ENCODE results near the gene APOL2.
"Not testable (repeated sequence)": the region's sequence is repeated elsewhere in the genome, so short reads cannot be mapped to it uniquely, and the experiment has no call there.

The APOL2 gene

DNA sequence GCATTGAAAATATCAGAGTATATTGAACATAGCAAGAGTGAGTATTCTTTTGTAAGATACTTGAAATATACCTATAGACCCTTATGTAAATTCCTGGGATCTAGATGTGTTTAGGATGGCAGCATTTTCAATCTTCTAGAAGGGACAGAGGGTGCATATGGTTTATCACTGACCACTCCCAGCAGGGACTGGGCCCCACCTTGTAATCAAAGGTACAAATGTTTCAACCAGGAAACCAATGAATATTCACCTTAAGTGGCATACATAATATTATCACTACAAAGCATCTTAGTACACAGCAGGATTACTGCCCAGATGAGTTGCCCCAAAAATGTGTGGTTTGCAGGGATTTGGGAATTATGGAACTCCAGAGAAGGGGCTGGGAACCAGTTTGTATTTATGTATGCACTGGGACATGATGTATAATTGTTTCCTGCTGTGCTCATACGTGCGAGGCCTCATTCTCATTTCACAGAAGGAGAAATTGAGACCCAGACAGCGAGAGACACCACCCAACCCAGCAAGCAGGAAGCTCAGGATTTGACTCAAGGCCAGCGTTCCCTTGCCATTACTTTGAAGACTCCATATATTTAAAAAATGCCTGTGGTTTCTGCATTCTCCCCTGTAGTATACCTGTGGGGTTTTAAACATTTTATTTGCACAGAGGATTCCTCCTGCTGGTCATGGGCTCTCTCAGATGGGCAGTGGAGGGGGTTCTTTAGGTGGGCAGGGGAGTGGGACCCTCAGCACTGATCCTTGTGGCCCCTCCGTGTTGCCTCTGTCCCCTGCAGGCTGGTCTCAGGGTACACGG lies 42.9 kb downstream of the APOL2 start:
- no peak for DNase-seq

DNA sequence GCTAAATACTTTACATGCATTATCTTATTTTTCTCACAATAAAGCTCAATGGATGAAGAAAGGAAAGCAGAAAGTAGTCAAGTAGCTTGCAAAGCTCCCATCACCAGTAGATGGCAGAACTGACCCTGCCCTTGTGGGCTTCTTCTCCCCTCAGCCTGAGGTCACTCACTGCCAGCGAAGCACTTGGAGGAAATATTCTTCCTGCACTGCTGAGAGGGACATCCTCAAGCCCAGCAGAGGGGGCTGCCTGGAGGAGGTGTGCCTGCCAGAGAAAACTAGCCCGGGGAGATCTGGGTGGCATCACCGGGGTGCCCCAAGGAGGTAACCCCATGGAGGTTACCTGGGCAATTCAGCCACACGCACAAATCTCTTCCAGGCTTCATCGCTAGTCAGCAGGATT lies 44.4 kb downstream of the APOL2 start:
- DNase-seq: peak in 1 of 2 donors; percentile 18

DNA sequence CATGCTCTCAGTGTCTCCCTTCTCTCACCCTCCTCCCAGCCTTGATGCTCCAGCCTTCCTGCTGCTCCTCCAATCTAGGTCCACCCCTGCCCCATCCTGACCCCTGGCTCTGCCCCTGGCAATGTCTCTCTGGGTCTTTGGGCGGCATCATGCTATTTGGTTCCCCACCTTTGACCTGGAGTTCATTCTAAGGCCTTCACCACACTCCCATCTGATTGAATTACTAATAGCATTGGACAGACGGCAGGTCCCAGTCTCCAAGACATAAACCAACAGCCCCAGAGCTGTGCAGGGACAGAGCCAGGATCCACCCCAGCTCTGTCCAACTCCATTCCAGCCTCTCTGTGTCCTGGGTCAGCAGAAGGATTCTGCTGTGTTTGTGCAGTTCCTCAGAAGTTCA lies 44.9 kb downstream of the APOL2 start:
- DNase-seq: no peak

DNA sequence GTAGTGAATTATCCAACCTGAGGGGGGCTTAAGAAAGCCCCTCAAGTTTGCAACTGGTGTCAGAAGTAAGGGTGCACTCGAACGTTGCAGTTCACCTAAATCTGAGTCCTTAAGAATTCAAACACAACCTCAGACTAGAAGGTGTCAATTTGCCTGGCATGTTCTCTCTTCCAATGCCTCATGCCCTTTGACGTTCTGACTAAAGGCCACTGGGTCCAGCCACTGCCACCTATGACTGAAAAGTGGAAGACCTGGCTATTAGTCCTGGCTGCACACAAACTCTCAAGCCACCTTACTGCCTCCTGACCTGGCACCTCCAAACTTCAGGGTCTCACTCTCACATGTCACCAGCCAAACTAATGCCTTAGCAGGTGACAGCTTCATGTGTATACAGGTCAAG lies 45.8 kb downstream of the APOL2 start:
- DNase-seq: no peak

DNA sequence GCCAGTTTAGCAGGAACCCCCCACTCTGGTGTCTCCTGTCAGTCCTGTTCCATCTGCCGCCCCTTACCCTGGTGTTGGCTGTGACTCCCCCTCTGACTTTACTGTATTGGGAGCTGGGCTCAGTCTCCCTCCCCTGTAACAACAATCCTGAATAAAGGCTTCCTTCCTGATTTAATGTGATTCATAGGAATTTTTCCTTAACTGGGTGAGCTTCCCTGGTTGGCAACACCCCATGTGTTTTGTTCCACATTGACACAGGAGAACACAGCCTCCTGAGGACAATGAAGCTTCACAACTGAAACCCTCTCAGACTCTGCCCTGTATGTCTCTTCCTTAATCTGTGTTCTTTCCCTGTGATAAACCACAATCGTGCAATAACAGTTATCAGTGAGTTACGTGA lies 46.2 kb downstream of the APOL2 start:
- no peak for DNase-seq

DNA sequence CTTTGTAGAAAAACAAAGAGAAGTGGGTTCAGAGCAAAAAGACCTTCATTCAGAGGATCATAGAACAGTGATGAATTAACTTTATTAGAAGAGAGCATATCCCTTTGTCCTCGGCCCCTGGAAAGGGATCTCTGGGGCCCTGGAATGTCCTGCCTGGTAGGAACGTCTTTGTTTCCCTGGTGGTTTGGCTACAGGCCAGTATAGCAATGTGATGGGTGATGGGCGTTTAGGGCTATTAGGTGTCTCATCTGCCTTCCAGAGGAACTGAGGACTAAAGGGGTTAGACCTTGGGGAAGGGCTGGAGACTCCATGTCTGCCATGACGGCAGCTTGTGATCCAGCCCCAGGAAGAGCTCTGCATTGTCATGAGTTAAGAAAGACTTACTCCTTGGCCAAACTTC lies 46.8 kb downstream of the APOL2 start:
- DNase-seq: no peak

DNA sequence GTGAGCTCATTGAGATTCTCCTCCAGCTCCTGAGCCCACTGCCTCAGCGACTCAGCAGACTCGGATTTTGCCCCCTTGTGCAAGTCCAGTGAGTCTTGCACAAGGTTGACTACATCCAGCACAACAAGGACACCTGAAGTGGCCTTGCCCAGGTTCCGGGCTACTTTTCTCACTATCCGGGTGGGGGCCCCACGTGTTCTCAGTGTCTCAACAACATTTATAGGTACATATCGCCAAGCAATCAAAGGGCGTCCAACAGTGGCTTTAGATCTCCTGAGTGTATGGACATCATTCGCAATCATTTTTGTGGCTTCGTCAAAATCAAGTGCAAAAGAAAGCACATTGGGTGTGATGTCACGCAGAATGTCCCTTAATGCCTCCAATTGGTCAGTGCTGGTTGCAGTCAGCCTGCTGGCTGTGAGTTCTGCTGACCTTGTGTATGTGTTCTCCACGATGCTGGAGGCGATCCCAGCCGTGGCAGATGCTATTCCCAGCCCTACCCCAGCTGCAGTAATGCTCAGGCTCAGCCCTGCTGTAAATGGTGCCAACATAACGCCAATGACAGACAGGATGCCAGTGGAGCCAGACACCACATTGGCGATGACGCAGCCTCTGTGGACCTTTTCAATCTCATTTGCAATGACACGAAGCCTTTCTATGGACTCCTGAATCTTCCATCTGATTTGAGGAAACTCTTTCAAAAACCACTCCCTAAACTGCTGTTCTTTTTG lies 48.1 kb downstream of the APOL2 start:
- DNase-seq: no peak

DNA sequence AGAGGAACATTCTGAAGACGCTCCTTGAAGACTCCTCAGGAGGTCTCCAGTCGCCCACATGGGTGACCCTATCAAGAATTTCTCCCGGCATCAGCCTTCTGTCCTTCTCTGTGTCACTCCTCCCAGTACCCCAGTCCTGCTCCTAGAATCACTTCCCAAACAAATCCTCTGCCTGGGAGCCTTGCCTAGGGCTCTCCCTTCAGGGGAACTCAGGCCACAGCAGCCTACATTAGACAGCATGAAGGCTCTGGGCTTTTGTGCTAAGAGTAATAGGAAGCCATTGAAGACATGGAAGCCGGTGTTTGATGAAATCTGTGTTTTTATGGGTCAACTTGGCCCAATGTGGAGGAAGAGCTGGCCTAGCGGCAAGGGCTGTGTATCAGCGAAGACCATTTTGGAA lies 51.5 kb downstream of the APOL2 start:
- not testable (repeated sequence) for DNase-seq

DNA sequence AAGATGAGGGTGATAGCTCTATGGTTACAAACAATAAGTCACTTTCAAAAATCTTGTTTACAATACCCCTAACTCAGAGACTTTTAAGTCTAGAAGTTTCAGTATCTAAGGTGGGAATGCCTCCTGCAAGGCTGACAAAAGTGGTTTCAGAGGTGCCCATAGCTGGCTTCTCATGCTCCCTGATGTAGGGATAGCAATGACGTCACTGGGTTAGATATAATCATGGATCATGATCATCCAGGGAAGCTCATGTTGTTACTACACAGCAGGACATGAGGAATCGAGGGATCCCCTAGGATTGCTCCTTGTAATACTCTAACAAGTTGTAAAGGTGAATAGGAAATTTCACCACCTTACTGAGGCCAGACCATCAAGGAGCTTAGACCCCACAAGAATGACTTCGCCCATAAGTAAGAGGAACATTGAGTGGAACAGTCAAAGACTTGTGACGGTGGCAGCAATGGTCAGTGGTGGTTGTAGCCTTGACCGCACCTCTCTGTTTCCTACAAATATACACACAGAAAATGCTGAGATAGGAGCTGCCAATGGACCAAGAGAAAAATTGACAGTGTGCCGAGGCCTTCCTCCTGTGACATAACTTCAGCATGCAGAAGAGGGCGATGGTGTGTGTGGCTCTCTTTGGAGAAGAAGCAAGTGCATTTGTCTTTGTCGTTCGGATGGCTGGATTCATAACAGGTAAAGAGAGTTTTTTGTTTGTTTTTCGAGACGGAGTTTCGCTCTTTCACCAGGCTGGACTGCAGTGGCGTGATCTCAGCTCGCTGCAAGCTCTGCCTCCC lies 53.3 kb downstream of the APOL2 start:
- no peak for DNase-seq

DNA sequence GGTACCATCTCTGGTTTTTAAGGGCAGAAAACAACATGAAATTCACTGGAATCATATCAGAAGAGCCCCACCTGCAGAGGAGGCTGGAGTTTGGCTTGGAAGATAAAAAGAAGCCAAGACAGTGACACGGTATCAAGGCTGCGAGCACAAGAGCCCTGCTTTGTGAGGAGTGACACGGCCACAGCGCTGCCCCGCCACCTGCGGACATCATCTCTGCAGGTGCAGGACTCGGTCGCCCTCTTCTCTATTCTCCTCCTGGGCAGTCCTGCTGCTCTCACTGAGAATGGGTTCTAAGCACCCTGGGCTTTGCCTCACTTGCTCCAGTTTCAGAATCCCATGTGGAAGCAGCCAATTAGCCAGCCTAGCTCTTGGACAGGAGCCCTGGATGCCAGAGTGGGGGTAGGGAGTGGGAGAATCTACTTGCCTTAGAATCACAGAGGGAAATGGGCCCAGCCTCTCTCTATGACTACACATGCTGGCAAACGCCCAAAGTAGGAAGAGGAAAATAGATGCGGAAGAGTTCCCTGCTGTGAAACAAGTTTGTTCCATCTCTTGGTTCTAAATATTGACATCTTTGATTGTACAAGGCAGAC lies 54.8 kb downstream of the APOL2 start:
- no peak for DNase-seq

DNA sequence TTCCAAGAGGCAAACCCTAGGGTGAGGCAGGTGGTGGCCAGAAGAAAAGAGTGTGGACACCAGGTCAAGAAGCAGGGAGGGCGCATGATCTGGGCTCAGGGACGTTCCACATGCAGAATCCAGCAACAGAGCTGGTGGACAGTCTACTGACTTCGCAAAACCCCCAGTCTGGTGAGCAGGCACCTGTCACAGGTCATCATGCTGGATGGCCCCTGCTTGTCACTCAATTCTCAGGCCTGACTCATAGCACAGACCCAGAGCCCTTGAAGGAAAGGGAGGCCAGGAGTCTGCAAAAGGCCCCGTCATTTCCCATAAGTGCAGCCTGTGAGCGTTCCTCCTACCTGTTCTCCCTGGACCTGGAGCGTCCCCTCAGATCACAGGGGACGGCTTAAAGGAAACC lies 55.9 kb downstream of the APOL2 start:
- DNase-seq: no peak

DNA sequence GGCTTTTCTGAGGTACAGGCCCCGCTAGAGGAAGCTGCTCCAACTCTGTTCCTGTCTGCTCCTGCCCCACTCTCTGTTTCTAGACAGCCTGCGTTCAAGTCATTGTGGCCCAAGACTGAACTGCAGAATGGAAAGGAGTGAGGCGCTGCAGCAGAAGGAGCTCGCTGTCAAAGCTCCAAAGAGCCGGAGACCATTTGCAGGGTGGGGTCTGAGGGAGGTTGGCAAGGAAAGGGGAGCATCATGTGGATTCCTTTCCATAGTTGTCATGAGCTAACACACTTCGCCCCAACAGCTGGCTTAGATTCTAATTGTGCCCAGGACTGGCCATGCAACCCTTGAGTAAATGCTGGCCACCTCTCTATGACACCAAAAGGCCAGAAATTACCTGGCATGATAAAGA lies 56.5 kb downstream of the APOL2 start:
- DNase-seq: no peak

DNA sequence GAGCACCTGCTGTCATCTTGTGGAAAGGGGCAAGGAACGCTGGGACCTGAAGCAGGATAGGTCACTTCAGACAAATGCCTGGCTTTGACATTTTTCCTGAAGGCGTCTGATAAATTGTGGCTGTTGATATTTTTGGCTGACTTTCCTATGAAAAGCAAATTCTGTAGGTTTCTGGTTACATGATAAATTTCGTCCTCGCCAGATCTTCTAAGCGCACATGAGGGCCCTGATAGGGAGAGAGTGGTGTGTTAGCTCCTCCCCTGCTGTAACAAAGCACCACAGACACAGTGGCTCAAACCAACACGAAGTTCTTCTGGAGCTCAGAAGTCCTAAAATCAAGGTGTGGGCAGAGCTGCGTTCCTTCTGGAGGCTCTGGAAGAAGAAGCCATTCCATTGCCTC lies 57.3 kb downstream of the APOL2 start:
- no peak for DNase-seq

DNA sequence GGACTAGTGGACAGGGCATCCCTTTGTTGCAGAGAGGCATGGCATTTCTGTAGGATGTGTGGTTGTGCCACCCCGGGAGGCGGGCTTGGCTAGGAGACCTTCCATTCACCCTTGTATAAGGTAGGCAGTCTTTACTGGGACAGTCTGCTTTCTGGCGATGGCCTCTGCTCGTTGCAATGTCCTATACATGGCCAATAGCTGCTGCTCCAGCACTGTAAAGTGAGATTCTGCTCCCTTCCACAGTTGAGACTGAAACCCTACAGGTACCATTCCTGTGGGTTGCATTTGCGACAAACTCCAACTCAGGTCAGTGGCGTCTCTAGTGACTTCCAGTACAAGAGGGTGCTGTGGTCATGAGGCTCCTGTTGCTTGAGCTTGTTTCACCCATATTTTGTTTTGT lies 58.4 kb downstream of the APOL2 start:
- DNase-seq: no peak

DNA sequence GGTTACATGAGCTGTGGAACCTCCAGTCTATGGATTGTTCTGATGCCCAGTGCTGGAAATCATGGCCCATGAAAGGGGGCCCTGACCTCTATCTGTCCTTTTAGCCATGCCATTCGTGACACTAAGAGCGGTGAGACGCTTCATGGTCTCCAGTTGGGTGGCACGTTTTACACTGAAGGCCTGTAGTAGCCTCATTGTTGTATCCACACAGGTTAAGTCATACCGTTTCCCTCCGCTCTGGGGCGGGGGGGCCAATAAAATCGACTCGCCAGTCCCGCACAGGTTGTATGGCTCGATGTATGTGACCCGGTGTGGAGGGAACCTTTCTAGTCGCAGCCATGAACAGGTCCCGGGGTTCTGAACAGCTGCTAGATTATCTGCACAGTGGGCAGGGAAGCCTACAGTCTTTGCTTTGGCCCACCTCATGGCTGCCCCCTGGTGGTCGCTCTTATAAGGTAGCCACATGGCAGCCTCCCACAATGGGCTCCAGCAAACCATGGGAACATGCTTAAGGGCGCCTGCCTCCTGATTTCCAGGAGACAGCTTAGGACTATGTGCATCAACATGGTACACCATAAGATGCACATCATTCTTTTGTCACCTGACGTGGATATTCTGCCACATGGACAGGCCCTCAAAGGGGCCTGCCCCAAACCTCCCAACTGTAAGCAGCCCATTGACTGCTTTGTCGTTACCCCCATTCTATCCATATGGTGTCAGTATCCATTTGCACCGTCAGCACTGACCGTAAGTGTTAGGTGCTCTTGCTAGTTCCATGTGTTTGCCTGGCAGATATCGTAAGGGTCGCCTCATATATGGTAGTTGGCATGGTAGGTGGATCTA lies 59.1 kb downstream of the APOL2 start:
- DNase-seq: peak; percentile 51 to 55

DNA sequence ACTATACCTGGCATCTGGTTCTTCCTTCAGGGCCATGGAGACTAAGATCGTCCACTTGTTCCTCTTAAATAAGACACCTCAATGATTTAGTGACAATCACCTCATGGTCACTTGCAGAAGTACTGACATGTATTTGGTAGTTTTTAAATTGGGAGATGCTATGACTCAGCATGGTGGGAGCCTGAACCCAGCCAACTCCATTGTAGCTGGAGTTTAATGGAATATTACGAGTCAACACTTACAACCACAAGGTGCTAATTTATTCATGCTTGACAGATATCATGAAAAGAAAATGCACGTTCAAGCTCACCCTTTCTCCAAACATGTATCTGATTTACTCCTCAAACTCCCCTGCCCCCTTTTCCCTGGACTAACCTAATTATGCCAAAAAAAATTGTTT lies 62.2 kb downstream of the APOL2 start:
- DNase-seq: no peak
